ENCODE data around the gene HNRNPLL.

- TF ChIP-seq CTCF (IDR thresholded peaks at IDR 0.05): no peak
- TF ChIP-seq POLR2A (IDR thresholded peaks at IDR 0.05): no peak
Measured at GRCh38 chr2:38532366-38532765, 70.4 kb downstream of the HNRNPLL start.

Data from heart left ventricle (tissue), 13 donors.